ENCODE data around the gene LRBA.

The LRBA gene

DNA sequence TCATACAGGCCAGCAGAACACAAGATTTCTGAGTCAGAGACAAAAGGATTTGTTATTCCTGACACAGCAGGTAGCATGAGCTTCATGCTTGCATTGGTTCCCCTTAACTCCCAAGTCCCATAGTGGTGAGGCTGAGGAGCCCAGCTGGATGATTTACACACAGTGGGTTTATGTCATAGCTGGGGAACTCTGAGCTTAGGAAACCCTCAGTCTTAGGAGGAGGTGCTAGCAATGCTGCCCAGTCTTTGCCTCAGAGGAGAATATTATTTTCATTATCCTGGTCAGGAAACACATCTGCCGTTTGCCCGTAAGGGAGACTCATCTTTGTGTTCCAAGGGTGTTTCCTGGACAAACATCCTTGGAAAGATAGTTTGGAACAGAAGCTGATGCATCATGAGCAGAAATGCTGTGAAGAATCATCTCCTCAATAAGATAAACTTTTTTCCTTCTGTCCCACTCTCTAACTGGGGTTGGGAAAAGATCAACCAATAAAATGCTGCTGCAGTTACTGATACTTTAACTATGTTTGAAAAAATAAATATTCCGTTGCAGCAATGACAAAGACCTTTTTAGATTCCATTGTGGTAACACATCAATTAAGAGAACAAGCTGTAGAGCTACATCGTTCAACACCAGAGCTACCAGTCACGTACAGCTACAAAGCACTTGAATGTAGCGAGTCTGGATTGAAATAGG is 790.0 kb downstream of the LRBA start:
- peaks cover 6% of the 10 kb centered on the region for H3K36me3 ChIP-seq (ENCODE audit: insufficient read depth, low read length)
- peaks cover 9% of the 10 kb centered on the region for H3K4me1 ChIP-seq (ENCODE audit: insufficient read depth, low read length)
- no peak overlapping the region for H3K27ac ChIP-seq (ENCODE audit: low read depth, low read length)
- no peak overlapping the region for H3K9ac ChIP-seq (ENCODE audit: low read length)
- H3K9me3 ChIP-seq (ENCODE audit: low read length): no peaks in the 10 kb centered on the region
- no peak overlapping the region for H3K4me3 ChIP-seq (ENCODE audit: low read depth in 1 of 2, low read length in 2 of 2)
- no peaks in the 10 kb centered on the region for H3K27me3 ChIP-seq (ENCODE audit: control insufficient read depth in 1 of 2, insufficient read depth in 2 of 2, low read length in 2 of 2)

DNA sequence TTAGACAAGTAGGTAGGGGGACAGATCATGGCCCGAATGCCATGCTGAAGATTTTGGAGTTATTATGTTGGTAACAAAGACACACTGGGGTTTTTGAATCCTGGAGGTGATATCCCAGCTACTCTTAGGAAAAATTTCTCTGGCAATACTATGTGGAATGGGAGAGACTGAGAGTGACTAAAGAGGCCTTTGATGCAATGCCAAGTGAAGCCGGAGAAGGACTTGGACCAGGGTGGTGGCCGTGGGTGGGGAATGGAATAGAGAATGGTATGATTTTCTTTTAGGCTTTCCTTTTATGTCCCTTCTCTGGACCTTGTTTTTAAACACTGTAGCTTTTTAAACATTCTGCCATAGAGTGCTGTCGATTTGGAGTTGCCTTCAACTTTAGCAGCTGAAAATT is 795.2 kb downstream of the LRBA start:
- Histone ChIP-seq H3K27ac (ENCODE audit: low read depth, low read length) (no peak overlapping the region), H3K4me1 (ENCODE audit: insufficient read depth, low read length) (peaks cover 18% of the 10 kb centered on the region), H3K36me3 (ENCODE audit: insufficient read depth, low read length) (no peaks in the 10 kb centered on the region), H3K4me3 (ENCODE audit: low read depth in 1 of 2, low read length in 2 of 2) (no peak overlapping the region), H3K9ac (ENCODE audit: low read length) (no peak overlapping the region), H3K9me3 (ENCODE audit: low read length) (no peaks in the 10 kb centered on the region), H3K27me3 (ENCODE audit: control insufficient read depth in 1 of 2, insufficient read depth in 2 of 2, low read length in 2 of 2) (no peaks in the 10 kb centered on the region)

- peaks cover 18% of the 10 kb centered on the region for H3K4me1 ChIP-seq (ENCODE audit: insufficient read depth, low read length)
- no peak overlapping the region for H3K4me3 ChIP-seq (ENCODE audit: low read depth in 1 of 2, low read length in 2 of 2)
- no peak overlapping the region for H3K9ac ChIP-seq (ENCODE audit: low read length)
- no peaks in the 10 kb centered on the region for H3K9me3 ChIP-seq (ENCODE audit: low read length)
- H3K27ac ChIP-seq (ENCODE audit: low read depth, low read length): no peak overlapping the region
- no peaks in the 10 kb centered on the region for H3K36me3 ChIP-seq (ENCODE audit: insufficient read depth, low read length)
- H3K27me3 ChIP-seq (ENCODE audit: control insufficient read depth in 1 of 2, insufficient read depth in 2 of 2, low read length in 2 of 2): no peaks in the 10 kb centered on the region
These were observed 796.6 kb downstream of the LRBA start for GRCh38 chr4:150218447-150218846.

DNA sequence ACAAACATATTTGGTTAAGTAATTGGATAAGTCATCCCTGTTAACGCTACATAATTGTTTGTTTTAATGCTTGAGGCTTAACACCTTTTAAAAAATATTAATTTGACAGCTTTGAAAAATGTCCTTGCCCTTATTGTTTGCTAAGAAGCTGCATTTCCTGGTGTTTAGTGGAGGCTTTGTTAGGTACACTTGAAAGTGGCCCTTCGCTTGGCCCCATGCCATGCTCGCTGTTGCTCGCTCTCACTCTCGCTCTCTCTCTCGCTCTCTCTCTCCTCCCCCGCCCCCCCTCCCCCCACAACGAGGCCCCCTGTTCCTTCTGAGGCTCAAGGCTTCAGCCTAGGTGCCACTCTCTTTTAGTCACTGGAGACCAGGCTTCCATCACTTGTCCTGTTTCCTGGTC is 797.3 kb downstream of the LRBA start:
- Histone ChIP-seq H3K4me3 (ENCODE audit: low read depth in 1 of 2, low read length in 2 of 2) (no peak overlapping the region), H3K9me3 (ENCODE audit: low read length) (no peaks in the 10 kb centered on the region), H3K36me3 (ENCODE audit: insufficient read depth, low read length) (no peaks in the 10 kb centered on the region), H3K27me3 (ENCODE audit: control insufficient read depth in 1 of 2, insufficient read depth in 2 of 2, low read length in 2 of 2) (no peaks in the 10 kb centered on the region), H3K9ac (ENCODE audit: low read length) (no peak overlapping the region), H3K27ac (ENCODE audit: low read depth, low read length) (no peak overlapping the region), H3K4me1 (ENCODE audit: insufficient read depth, low read length) (peaks cover 14% of the 10 kb centered on the region)

DNA sequence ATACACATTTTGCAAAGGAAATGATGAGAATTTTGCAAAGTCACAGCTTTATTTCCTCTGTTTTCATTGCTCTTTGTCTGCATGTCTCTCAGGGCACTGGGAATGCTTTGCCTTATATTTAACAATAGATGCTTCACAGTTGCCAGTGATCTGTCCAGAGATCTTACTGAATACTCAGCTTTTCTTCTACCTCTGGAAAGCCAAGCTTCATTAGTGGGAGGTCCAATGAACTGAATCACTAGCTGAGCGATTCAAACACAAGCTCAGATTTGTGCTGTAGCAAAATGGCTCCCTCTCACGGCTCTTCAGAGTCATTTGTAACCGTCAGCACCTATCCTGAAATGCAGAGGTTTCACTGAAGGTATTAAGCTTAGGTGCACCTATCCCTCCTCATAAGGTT is 797.9 kb downstream of the LRBA start:
- Histone ChIP-seq H3K9me3 (ENCODE audit: low read length) (no peaks in the 10 kb centered on the region), H3K9ac (ENCODE audit: low read length) (no peak overlapping the region), H3K27ac (ENCODE audit: low read depth, low read length) (no peak overlapping the region), H3K4me1 (ENCODE audit: insufficient read depth, low read length) (peaks cover 10% of the 10 kb centered on the region), H3K36me3 (ENCODE audit: insufficient read depth, low read length) (no peaks in the 10 kb centered on the region), H3K27me3 (ENCODE audit: control insufficient read depth in 1 of 2, insufficient read depth in 2 of 2, low read length in 2 of 2) (no peaks in the 10 kb centered on the region), H3K4me3 (ENCODE audit: low read depth in 1 of 2, low read length in 2 of 2) (no peak overlapping the region)

DNA sequence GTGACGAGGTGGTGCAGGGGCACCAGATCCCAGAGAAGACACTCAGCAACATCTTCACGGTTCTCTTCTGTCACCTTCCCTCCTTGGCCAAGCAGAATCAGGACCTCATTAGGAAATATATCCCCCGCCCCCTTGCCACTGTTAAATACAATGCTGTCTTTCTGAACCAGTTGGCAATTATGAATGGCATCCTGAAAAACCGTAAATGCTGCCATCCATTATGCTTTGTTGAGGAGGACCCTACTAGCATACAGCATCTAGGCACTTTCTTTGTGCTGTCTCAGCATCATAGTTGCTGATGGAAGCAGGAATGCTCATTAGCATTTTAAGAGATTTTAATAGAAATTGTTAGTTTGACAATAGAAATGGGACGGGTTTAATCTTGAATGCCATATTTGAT is 798.4 kb downstream of the LRBA start:
- Histone ChIP-seq H3K4me3 (ENCODE audit: low read depth in 1 of 2, low read length in 2 of 2) (no peak overlapping the region), H3K27me3 (ENCODE audit: control insufficient read depth in 1 of 2, insufficient read depth in 2 of 2, low read length in 2 of 2) (no peaks in the 10 kb centered on the region), H3K27ac (ENCODE audit: low read depth, low read length) (no peak overlapping the region), H3K9ac (ENCODE audit: low read length) (no peak overlapping the region), H3K4me1 (ENCODE audit: insufficient read depth, low read length) (peaks cover 14% of the 10 kb centered on the region), H3K36me3 (ENCODE audit: insufficient read depth, low read length) (no peaks in the 10 kb centered on the region), H3K9me3 (ENCODE audit: low read length) (no peaks in the 10 kb centered on the region)

- H3K27ac ChIP-seq (ENCODE audit: low read depth, low read length): no peak overlapping the region
- H3K27me3 ChIP-seq (ENCODE audit: control insufficient read depth in 1 of 2, insufficient read depth in 2 of 2, low read length in 2 of 2): no peaks in the 10 kb centered on the region
- H3K4me3 ChIP-seq (ENCODE audit: low read depth in 1 of 2, low read length in 2 of 2): no peak overlapping the region
- H3K4me1 ChIP-seq (ENCODE audit: insufficient read depth, low read length): peaks cover 14% of the 10 kb centered on the region
- H3K36me3 ChIP-seq (ENCODE audit: insufficient read depth, low read length): no peaks in the 10 kb centered on the region
- no peaks in the 10 kb centered on the region for H3K9me3 ChIP-seq (ENCODE audit: low read length)
- H3K9ac ChIP-seq (ENCODE audit: low read length): no peak overlapping the region
These were observed 799.5 kb downstream of the LRBA start for GRCh38 chr4:150215601-150216000.
